T-helper 22 cell (primary cell): ENCODE measurements around the gene SDR42E2.
A peak's percentile ranks its signal among the peaks of the same experiment; 100 is the strongest.
"Not testable (repeated sequence)": the region's sequence is repeated elsewhere in the genome, so short reads cannot be mapped to it uniquely, and the experiment has no call there.

ENCODE experiments used
- DNase-seq: peaks from one replicate; pipeline ENCODE4 v3.0.0-alpha.2; 2020; ENCODE audit warnings: low read depth

Gene SDR42E2

GRCh38 chr16:22162656-22163009, 327 bp downstream of the SDR42E2 start:
- DNase-seq: no peak

GRCh38 chr16:22163806-22164205, 1.5 kb downstream of the SDR42E2 start:
- no peak for DNase-seq

- DNase-seq: no peak
These were observed 2.2 kb downstream of the SDR42E2 start for GRCh38 chr16:22164482-22164881.

GRCh38 chr16:22165508-22166285, 3.4 kb downstream of the SDR42E2 start:
- DNase-seq: no peak

- DNase-seq: no peak
These were observed 9.6 kb downstream of the SDR42E2 start for GRCh38 chr16:22171953-22172352.

- DNase-seq: not testable (repeated sequence)
These were observed 10.3 kb downstream of the SDR42E2 start for GRCh38 chr16:22172642-22173041.

GRCh38 chr16:22174642-22175041, 12.3 kb downstream of the SDR42E2 start:
- DNase-seq: no peak

- no peak for DNase-seq
These were observed 15.9 kb downstream of the SDR42E2 start for GRCh38 chr16:22177968-22178930.

- no peak for DNase-seq
These were observed 19.1 kb downstream of the SDR42E2 start for GRCh38 chr16:22181426-22181825.

GRCh38 chr16:22181843-22182242, 19.5 kb downstream of the SDR42E2 start:
- no peak for DNase-seq

GRCh38 chr16:22183335-22183734, 21.0 kb downstream of the SDR42E2 start:
- no peak for DNase-seq

GRCh38 chr16:22183901-22184614, 21.8 kb downstream of the SDR42E2 start:
- no peak for DNase-seq

- no peak for DNase-seq
These were observed 22.3 kb downstream of the SDR42E2 start for GRCh38 chr16:22184615-22184968.

GRCh38 chr16:22186517-22186916, 24.2 kb downstream of the SDR42E2 start:
- no peak for DNase-seq

GRCh38 chr16:22188267-22188594, 25.9 kb downstream of the SDR42E2 start:
- DNase-seq: no peak

GRCh38 chr16:22188595-22189442, 26.5 kb downstream of the SDR42E2 start:
- peak; percentile 54 for DNase-seq

- DNase-seq: no peak
These were observed 27.3 kb downstream of the SDR42E2 start for GRCh38 chr16:22189473-22190080.

GRCh38 chr16:22190081-22190775, 27.9 kb downstream of the SDR42E2 start:
- DNase-seq: peak; percentile 92

GRCh38 chr16:22190776-22191531, 28.6 kb downstream of the SDR42E2 start:
- DNase-seq: peak; percentile 99
